Measurements from ENCODE around the gene AUP1.
"Not testable (repeated sequence)": the region's sequence is repeated elsewhere in the genome, so short reads cannot be mapped to it uniquely, and the experiment has no call there.

Gene AUP1, protein sequence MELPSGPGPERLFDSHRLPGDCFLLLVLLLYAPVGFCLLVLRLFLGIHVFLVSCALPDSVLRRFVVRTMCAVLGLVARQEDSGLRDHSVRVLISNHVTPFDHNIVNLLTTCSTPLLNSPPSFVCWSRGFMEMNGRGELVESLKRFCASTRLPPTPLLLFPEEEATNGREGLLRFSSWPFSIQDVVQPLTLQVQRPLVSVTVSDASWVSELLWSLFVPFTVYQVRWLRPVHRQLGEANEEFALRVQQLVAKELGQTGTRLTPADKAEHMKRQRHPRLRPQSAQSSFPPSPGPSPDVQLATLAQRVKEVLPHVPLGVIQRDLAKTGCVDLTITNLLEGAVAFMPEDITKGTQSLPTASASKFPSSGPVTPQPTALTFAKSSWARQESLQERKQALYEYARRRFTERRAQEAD

DNA sequence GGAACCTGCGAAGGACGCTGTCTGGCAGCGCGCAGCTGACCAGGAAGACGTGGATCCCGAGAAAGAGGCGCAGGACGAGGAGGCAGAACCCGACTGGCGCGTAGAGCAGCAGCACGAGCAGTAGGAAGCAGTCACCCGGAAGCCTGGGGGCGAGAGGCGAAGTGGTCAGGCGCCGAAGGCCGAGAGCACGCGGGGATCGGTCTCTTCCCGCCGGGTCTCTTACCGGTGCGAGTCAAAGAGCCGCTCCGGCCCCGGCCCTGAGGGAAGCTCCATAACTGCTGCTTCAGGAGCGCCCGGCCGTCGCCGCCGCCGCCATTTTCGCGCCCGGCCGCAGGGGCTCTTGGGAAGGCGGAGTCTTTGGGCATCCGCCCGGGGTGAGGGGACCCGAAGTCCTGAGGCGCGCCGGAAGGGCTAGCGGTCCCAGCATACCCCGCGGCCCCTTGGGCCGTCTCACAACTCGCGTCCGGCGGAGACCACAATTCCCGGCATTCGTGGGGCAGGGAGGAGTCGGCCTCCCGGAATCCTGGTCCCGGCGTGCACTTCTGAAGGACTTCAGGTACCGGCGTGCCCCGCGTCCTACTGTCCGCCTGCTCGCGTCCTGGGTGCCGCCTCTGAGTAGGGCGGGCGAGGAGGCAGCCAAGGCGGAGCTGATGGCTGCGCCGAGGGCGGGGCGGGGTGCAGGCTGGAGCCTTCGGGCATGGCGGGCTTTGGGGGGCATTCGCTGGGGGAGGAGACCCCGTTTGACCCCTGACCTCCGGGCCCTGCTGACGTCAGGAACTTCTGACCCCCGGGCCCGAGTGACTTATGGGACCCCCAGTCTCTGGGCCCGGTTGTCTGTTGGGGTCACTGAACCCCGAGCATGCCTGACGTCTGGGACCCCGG lies at the start of gene AUP1, which contains the start of gene HTRA2:
Gene AUP1 (minus strand): TSS at position 350 of the 882 bp plus-strand sequence. CDS start 77 bp downstream, at position 273.
Gene HTRA2 (plus strand): TSS at position 577 of the 882 bp plus-strand sequence. CDS start 74 bp downstream, at position 651.
- peak; percentile 97 for DNase-seq

- DNase-seq: no peak
These were observed 48.9 kb upstream of the AUP1 start for GRCh38 chr2:74578408-74578807.

DNA sequence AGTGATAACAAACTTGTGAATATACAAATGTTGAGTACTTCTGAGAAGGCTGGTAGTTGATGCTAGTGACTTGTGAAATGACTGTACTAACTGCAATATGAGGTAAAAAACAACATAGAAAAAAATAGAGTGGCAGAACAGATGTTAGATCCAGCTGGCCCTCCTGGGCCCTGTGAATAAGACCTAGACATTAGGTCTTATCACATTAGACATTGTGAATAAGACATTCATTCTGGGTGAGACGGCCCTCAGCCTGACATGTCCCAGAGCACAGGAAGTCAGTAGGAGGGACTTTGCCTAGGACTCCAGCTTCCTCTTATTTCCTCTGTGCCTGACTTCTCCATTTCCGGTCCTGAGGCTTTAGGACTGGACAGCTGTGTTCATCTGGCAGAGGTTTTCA lies 47.9 kb upstream of the AUP1 start:
- no peak for DNase-seq

GRCh38 chr2:74576863-74577229 lies 47.3 kb upstream of the AUP1 start:
- no peak for DNase-seq

GRCh38 chr2:74576211-74576862 lies 46.8 kb upstream of the AUP1 start:
- no peak for DNase-seq

DNA sequence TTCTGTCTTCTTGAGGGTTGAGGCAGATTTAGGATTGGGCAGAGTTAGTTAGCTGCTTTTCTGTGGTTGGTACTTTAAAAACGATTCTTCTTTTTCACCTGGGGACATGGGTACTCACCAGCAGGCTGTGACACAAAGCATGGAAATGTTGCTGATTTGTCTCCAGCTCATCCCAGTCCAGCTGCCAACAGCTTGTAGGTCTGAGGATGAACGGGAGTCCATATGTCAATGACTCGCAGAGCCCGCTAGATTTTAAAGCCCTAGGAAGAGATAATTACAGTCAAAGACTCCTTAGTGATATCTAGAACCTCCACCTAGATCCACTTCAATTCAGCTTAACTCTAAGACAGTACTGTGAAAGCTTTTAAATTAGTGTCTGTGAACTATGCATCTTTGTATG lies 45.8 kb upstream of the AUP1 start:
- no peak for DNase-seq

- DNase-seq: no peak
These were observed 44.4 kb upstream of the AUP1 start for GRCh38 chr2:74573747-74574562.

- DNase-seq: no peak
These were observed 42.8 kb upstream of the AUP1 start for GRCh38 chr2:74572178-74572925.

GRCh38 chr2:74571058-74571457 lies 41.6 kb upstream of the AUP1 start:
- no peak for DNase-seq

DNA sequence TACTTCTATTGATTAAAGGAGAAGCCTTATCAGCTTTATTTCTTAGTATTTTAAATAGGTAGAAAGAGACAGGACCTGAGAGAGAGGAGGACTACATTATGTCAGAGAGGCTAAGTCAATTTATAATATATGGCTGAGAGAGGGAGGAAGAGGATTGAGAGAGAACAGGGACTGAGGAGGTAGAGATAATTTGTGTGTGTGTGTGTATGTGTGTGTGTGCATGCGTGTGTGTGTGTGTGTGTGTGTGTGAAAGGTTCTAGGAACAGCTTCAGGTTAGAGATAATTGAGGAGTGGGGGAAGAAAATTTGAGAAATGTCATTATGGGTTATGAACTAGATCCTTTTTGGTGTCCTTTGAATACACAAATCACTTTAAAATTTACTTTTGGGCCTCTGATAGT lies 40.2 kb upstream of the AUP1 start:
- DNase-seq: no peak

DNA sequence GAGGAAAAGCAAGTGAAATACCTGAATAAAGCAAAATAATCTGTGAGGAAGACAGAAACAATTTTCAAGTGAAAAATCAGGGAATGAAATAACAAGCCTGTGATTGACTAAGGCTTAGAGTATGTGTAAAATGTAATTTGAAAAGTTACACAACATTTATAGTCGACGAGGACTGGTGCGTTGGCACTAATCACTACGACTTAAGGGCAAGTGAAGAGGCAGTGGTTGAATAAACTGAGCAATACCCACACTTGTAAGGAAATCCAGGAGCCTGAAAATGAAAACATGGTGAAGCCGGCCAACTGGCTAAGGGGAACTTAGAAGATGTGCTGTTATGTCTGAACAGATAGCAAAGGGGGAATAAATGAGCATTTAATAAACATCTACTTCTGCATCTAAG lies 38.4 kb upstream of the AUP1 start:
- DNase-seq: no peak

DNA sequence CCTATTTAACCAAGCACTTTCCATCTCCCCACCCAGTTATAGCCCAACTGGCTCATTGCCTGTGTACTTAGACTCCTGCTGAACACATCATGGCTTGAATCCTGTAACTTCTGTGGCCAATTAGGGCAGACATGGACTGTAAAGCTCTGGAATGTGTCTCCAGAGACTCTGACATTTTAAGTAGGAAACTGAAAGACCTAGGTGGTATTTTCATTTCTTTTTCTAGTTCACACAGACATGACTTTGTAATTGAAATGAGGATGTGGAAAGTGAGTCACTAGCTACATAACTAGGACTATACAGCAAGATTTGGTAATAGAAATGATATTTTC lies 37.2 kb upstream of the AUP1 start:
- DNase-seq: no peak

DNA sequence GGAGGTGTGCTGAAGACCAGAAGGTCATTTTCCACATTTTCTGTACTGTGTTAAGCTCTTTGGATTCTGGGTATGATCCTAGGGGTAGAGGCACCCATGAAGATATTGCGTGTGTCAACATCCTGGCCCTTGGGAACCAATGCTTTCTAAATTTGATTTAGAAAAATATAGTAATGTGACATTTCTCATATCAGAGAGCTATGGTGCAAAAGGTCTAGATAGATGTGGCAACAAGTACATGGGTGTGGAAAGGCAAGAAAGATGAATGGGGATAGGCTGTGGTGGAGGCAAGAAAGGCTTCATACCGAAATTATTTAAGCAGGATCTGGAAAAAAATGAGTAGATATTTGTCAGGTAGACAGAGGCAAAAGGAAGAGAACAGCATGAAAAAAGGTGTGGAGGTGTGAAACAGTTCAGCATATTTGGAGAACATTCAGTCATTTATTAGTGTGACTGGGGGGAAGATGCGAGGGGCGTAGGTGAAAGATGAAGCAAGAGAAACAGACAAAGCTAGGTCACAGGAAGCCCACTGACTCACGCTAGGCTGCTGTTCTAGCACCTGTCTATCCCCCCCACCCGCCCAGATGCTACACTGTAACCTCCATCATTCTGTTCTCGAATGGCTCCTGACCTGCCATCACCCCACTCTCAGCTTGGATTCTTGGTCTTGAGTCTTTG lies 36.7 kb upstream of the AUP1 start:
- DNase-seq: no peak

DNA sequence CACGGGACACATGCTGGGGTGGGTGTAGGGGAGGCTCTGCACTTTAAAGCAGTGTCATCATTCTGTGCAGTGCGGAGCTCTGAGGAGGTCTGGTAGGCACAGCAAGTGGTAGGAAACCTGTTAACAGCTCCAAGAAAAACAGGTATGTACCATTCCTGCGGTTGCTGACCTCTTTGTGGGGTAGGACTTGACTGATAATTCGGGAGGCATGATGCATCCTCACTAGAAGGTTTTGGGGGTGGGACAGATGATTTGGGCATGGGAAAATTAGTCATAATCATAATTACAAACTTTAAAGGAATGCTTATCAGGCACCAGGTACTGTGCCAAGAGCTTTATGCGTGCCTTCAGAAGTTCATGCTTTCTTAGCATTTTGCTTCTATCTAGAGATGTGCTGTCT lies 34.7 kb upstream of the AUP1 start:
- no peak for DNase-seq

GRCh38 chr2:74562126-74562775 lies 32.7 kb upstream of the AUP1 start:
- DNase-seq: no peak

DNA sequence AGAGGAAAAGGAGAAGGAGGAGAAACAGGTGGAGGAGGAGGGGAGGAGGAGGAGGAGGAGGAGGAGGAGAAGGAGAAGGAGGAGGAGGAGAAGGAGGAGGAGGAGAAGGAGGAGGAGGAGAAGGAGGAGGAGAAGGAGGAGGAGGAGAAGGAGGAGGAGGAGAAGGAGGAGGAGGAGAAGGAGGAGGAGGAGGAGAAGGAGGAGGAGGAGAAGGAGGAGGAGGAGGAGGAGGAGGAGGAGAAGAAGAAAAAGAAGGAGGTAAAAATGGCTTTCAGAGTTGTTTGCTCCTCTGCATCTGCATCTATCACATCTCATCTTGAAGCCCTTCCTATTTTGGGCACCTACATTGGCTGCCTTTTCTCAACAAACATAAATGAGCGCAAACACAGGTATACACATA lies 31.5 kb upstream of the AUP1 start:
- not testable (repeated sequence) for DNase-seq

DNA sequence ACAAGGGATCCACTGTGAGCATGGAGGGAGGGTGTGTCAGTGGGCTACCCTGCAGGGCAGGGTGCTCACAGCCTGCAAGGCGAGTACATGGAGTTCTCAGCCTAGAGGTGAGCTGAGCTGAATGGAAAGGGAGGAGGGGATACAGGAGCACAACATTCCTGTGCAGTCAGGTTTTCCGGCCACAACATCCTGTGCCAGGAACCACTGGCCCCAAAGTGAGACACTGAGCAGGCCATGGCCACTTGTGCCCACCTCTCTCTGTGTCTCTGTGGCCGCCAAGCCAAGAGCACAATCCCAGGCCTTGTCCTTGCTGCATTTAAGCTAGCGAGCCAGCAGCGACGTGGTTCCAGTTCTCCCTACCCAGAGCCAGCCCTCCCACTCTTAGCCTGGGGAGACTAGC lies 31.1 kb upstream of the AUP1 start:
- DNase-seq: no peak

GRCh38 chr2:74559912-74560311 lies 30.4 kb upstream of the AUP1 start:
- DNase-seq: no peak

GRCh38 chr2:74558284-74559230 lies 29.1 kb upstream of the AUP1 start:
- no peak for DNase-seq
